Adipose tissue (tissue), 3 donors: ENCODE measurements around the gene AVEN. TPM values are rescaled to one million over a fixed set of nuclear protein-coding genes. Genes with fewer than 3 reads are reported as not detected.

Experiments used
- H3K27ac ChIP-seq: one replicate; pipeline ENCODE4 v1.5.1; 2013; ENCODE audit warnings: low read depth, low read length
- WGBS, 3 donors: extraction: QIAGEN DNeasy Blood & Tissue Kit; methylation state at CpG; one replicate each; pipeline ENCODE4 v1.1.7; 2013; 5-methylcytosine and 5-hydroxymethylcytosine counted together
- polyA plus RNA-seq, 3 donors: library from polyadenylated mRNA; stranded (reverse); fragments of 200-250 nt; gene quantifications; one replicate each; pipeline ENCODE4 v1.2.3, GENCODE V29; 2013
- donor health status: healthy with polysubstance abuse.
- donor health status: Bipolar disorder and iron deficiency.
- donor health status: healthy.

The AVEN gene
- polyA plus RNA-seq, 3 donors, result 12.9 to 18.6 (median 16.2) TPM

GRCh38 chr15:33959844-33960548 is 79.0 kb downstream of the AVEN start:
- 76 to 87% (median 80%) methylated on average over 7 of the region's 7 CpGs for WGBS, 3 donors
- no peak overlapping the region for H3K27ac ChIP-seq

DNA sequence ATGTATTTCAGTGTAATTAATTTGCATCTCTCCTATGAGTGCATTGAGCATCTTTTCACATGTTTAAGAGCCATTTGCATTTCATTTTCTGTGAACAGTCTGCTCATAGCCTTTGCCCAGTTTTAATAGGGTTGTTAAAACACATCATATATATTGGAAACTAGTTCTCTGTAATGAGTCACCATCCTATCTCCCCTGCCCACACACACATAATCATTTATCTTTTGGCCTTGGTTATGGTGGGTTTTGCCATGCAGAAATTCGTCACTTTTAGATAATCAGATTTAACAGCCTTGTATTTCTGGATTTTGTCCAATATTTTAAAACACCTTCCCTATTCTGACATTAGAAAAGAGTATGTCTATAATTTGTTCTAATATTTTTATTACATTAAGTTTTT is 82.6 kb downstream of the AVEN start:
- WGBS, 3 donors, result 23 to 45% (median 43%) methylated on average over 1 of the region's 1 CpG
- no peak overlapping the region for H3K27ac ChIP-seq

DNA sequence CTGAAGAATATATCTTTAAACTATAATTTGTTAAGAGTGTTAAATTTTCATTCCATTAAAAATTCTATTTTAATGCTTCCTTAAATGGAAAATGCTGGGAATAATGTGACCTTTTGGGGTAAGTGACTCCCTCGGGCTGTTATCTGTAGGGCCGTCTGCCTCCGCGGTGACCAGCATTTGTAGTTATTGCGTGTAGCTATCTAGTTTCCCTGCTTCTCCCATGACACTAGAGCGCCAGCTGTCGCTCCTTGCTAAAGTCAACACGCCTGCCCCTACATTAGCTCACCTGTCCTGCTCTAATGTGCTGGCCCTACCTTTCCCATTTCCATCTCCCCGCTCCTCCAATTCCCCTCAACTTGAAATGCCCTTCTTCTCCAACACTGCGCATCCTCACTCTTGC is 83.1 kb downstream of the AVEN start:
- WGBS, 3 donors, result 70 to 74% (median 73%) methylated on average over 10 of the region's 10 CpGs
- no peak overlapping the region for H3K27ac ChIP-seq

- no peak overlapping the region for H3K27ac ChIP-seq
- 55 to 77% (median 58%) methylated on average over 1 of the region's 1 CpG for WGBS, 3 donors
Observed at GRCh38 chr15:33946152-33946551, 92.9 kb downstream of the AVEN start.

GRCh38 chr15:33941279-33942063 is 97.5 kb downstream of the AVEN start:
- WGBS, 3 donors, result 69 to 91% (median 88%) methylated on average over 4 of the region's 4 CpGs
- no peak overlapping the region for H3K27ac ChIP-seq

GRCh38 chr15:33934921-33935320 is 104.1 kb downstream of the AVEN start:
- no peak overlapping the region for H3K27ac ChIP-seq
- 86 to 90% (median 88%) methylated on average over 5 of the region's 5 CpGs for WGBS, 3 donors

- 70 to 88% (median 79%) methylated on average over 3 of the region's 3 CpGs for WGBS, 3 donors
- no peak overlapping the region for H3K27ac ChIP-seq
Observed at GRCh38 chr15:33934396-33934795, 104.6 kb downstream of the AVEN start.

DNA sequence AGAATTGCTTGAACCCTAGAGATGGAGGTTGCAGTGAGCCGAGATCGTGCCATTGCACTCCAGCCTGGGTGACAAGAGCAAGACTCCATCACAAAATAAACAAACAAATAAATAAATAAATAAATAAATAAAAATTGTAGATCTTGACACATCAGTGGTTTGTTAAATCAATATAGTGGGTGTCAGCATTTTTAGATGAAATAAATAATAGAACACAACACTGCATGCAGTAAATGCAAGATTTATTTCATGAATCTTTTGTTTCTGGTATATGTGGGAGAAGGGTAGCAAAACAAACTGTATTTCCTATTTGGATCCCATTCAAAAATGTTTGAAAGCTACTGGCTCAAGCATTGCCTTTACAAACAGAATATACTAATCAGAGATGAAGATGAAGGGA is 106.3 kb downstream of the AVEN start:
- WGBS, 3 donors, result 96 to 100% (median 100%) methylated on average over 2 of the region's 2 CpGs
- H3K27ac ChIP-seq, result no peak overlapping the region

GRCh38 chr15:33926260-33926659 is 112.7 kb downstream of the AVEN start:
- WGBS, 3 donors, result 66 to 78% (median 69%) methylated on average over 4 of the region's 4 CpGs
- H3K27ac ChIP-seq, result no peak overlapping the region

DNA sequence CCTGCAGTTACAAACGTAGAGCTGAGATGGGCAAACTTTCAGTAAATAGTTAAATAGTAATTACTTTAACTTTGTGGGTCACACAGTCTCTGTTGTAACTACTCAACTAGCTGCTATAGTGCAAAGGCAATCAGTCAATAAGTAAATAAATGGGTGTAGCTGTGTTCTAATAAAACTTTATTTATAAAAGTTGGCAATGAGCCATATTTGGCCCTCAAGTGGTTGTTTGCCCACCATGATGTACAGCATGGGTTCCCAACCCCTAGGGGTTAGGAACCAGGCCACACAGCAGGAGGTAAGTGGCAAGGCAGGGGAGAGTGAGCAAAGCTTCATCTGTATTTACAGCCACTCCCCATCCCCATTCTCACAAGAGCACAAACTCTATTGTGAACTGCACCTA is 115.6 kb downstream of the AVEN start:
- 92 to 98% (median 93%) methylated on average over 1 of the region's 1 CpG for WGBS, 3 donors
- H3K27ac ChIP-seq, result no peak overlapping the region

DNA sequence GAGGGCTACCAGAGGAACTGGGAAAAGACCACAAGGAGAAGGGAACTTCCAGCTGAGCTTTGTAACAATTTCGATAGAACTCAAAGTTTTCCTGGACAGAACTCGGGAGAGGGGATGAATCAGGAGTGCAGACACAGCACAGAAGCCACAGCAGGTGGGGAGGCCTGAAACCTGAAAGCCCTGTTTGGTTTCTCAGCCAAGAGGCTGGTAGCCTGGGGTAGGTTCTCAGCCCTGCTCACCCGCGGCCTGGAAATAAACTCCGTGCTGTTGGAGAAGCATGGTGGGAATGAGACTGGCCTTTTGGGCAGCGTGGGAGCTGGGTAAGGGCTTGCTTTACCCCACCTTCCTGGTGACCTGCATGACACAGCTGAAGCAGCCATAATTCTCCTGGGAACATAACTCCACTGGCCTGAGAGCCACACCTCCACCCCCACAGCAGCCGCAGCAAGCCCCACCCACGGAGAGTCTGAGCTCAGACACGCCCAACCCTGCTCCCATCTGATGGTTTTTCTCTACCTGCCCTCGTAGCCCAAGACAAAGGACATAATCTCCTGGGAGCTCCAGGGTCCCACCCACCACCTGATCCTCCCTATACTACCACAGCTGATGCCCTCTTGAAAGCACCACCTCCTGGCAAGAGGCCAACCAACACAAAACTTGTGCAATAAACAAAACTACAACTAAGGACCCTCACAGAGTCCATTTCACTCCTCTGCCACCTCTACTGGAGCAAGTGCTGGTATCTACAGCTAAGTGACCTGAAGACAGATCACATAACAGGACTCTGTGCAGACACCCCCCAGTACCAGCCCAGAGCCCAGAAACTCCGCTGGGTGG is 123.2 kb downstream of the AVEN start:
- WGBS, 3 donors, result 79 to 83% (median 80%) methylated on average over 11 of the region's 11 CpGs
- H3K27ac ChIP-seq, result no peak overlapping the region

DNA sequence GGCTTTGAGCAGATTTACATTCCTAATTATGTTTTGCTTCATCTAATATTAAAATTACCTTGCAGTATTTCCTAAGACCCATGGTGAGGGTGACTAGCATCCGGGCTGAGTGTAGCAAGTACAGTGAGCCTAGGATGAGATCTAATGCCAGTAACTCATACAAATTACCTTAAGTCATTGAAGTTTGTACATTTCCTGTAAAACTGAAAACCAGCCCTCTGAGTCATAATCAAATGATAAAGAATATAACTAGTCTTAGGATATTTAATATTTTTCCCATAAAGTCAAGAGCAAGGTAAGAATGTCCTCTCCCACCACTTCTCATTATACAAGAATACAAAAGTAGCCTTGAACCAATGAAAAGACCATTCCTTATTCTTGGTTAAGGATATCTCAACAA is 125.5 kb downstream of the AVEN start:
- no peak overlapping the region for H3K27ac ChIP-seq
- WGBS, 3 donors, result 89 to 97% (median 91%) methylated on average over 1 of the region's 1 CpG

GRCh38 chr15:33912326-33912725 is 126.7 kb downstream of the AVEN start:
- H3K27ac ChIP-seq, result no peak overlapping the region

GRCh38 chr15:33910741-33911140 is 128.3 kb downstream of the AVEN start:
- H3K27ac ChIP-seq, result no peak overlapping the region
- WGBS, 3 donors, result 84 to 90% (median 86%) methylated on average over 3 of the region's 3 CpGs

- 79 to 89% (median 85%) methylated on average over 3 of the region's 3 CpGs for WGBS, 3 donors
- H3K27ac ChIP-seq, result no peak overlapping the region
Observed at GRCh38 chr15:33908406-33908805, 130.6 kb downstream of the AVEN start.

DNA sequence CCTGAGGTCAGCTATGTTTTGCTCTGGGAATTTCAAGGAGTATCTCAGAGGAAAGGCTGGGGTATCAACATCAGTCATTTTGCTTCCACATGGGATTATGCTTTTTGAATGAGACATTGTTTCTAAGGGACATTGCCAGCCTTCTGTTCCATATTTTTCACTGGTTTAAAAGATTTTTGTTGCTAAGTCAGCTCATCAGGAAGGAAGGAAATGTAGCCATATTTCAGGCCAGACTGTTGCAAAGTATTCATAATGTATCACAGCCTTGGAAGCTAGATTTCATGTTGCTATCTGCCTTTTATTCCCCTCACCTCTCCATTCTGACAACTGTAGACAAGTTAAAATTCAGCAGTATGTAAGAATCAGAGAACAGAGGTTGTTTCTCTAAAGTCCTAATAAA is 131.7 kb downstream of the AVEN start:
- H3K27ac ChIP-seq, result no peak overlapping the region

GRCh38 chr15:33903661-33904060 is 135.3 kb downstream of the AVEN start:
- no peak overlapping the region for H3K27ac ChIP-seq
- 92 to 96% (median 94%) methylated on average over 2 of the region's 2 CpGs for WGBS, 3 donors

GRCh38 chr15:33902043-33902442 is 137.0 kb downstream of the AVEN start:
- WGBS, 3 donors, result 0% methylated on average over 1 of the region's 1 CpG
- no peak overlapping the region for H3K27ac ChIP-seq

DNA sequence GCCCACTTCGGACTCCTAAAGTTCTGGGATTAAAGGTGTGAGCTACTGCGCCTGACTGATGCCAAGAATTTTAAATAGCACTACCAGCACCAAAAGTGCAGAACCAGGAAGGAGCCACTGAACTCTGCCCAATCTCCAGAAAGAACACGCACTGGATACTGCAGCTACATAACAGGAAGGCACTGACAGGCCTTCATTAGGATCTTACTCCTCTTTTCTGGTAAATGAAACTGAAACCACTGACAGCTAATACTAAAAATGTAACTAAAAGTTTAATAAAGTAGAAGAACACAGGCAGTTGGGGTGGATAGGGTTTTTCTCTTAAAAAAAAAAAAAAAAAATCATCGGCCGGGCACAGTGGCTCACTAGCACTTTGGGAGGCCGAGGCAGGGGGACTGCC is 144.8 kb downstream of the AVEN start:
- WGBS, 3 donors, result 87 to 91% (median 91%) methylated on average over 6 of the region's 6 CpGs
- no peak overlapping the region for H3K27ac ChIP-seq
